ENCODE measurements around the gene ARHGAP32.

Gene ARHGAP32

GRCh38 chr11:129192150-129192549 is at the start of gene ARHGAP32:
TSS of gene ARHGAP32 (minus strand) at chr11:129192325. CDS start at chr11:129192198, 127 bp downstream.
- DNase-seq (ENCODE audit: low read depth in 3 of 3): no peak

GRCh38 chr11:129239207-129239606 is 47.1 kb upstream of the ARHGAP32 start:
- DNase-seq (ENCODE audit: low read depth in 3 of 3): no peak

GRCh38 chr11:129237880-129238638 is 45.9 kb upstream of the ARHGAP32 start:
- DNase-seq (ENCODE audit: low read depth in 3 of 3): no peak

GRCh38 chr11:129237456-129237855 is 45.3 kb upstream of the ARHGAP32 start:
- no peak for DNase-seq (ENCODE audit: low read depth in 3 of 3)

GRCh38 chr11:129236850-129237249 is 44.7 kb upstream of the ARHGAP32 start:
- DNase-seq (ENCODE audit: low read depth in 3 of 3): no peak

- DNase-seq (ENCODE audit: low read depth in 3 of 3): no peak
These were observed 42.9 kb upstream of the ARHGAP32 start for GRCh38 chr11:129234978-129235377.

GRCh38 chr11:129230006-129230405 is 37.9 kb upstream of the ARHGAP32 start:
- DNase-seq (ENCODE audit: low read depth in 3 of 3): no peak

- DNase-seq (ENCODE audit: low read depth in 3 of 3): no peak
These were observed 34.2 kb upstream of the ARHGAP32 start for GRCh38 chr11:129226207-129226798.

- no peak for DNase-seq (ENCODE audit: low read depth in 3 of 3)
These were observed 33.1 kb upstream of the ARHGAP32 start for GRCh38 chr11:129225190-129225589.

- no peak for DNase-seq (ENCODE audit: low read depth in 3 of 3)
These were observed 32.4 kb upstream of the ARHGAP32 start for GRCh38 chr11:129224538-129224937.

- DNase-seq (ENCODE audit: low read depth in 3 of 3): no peak
These were observed 31.6 kb upstream of the ARHGAP32 start for GRCh38 chr11:129223701-129224149.

GRCh38 chr11:129223260-129223659 is 31.1 kb upstream of the ARHGAP32 start:
- no peak for DNase-seq (ENCODE audit: low read depth in 3 of 3)

GRCh38 chr11:129222158-129222557 is 30.0 kb upstream of the ARHGAP32 start:
- no peak for DNase-seq (ENCODE audit: low read depth in 3 of 3)

GRCh38 chr11:129215506-129216245 is 23.6 kb upstream of the ARHGAP32 start:
- no peak for DNase-seq (ENCODE audit: low read depth in 3 of 3)

- DNase-seq (ENCODE audit: low read depth in 3 of 3): no peak
These were observed 22.7 kb upstream of the ARHGAP32 start for GRCh38 chr11:129214710-129215295.

- DNase-seq (ENCODE audit: low read depth in 3 of 3): no peak
These were observed 21.1 kb upstream of the ARHGAP32 start for GRCh38 chr11:129213261-129213660.

GRCh38 chr11:129211397-129211796 is 19.3 kb upstream of the ARHGAP32 start:
- DNase-seq (ENCODE audit: low read depth in 3 of 3): no peak

- no peak for DNase-seq (ENCODE audit: low read depth in 3 of 3)
These were observed 18.7 kb upstream of the ARHGAP32 start for GRCh38 chr11:129210831-129211181.

GRCh38 chr11:129209891-129210830 is 18.0 kb upstream of the ARHGAP32 start:
- no peak for DNase-seq (ENCODE audit: low read depth in 3 of 3)

GRCh38 chr11:129208863-129209262 is 16.7 kb upstream of the ARHGAP32 start:
- DNase-seq (ENCODE audit: low read depth in 3 of 3): no peak

- DNase-seq (ENCODE audit: low read depth in 3 of 3): no peak
These were observed 12.2 kb upstream of the ARHGAP32 start for GRCh38 chr11:129204150-129204838.
